ENCODE results near the gene KRT17.
"Not testable (repeated sequence)": the region's sequence is repeated elsewhere in the genome, so short reads cannot be mapped to it uniquely, and the experiment has no call there.

KRT17 gene

GRCh38 chr17:41592601-41593305, 31.6 kb downstream of the KRT17 start:
- H3K4me3 ChIP-seq (ENCODE audit: low read depth in 1 of 2, low read length in 2 of 2): no peak overlapping the region
- no peaks in the 10 kb centered on the region for H3K27me3 ChIP-seq (ENCODE audit: control insufficient read depth in 1 of 2, insufficient read depth in 2 of 2, low read length in 2 of 2)

GRCh38 chr17:41589301-41589700, 35.1 kb downstream of the KRT17 start:
- Histone ChIP-seq H3K4me3 (ENCODE audit: low read depth in 1 of 2, low read length in 2 of 2) (no peak overlapping the region), H3K36me3 (ENCODE audit: control insufficient read depth in 1 of 2, insufficient read depth in 2 of 2, low read length in 2 of 2) (no peaks in the 10 kb centered on the region), H3K27ac (ENCODE audit: low read depth, low read length) (no peak overlapping the region), H3K9me3 (ENCODE audit: control insufficient read depth in 1 of 2, low read length in 2 of 2) (no peaks in the 10 kb centered on the region), H3K27me3 (ENCODE audit: control insufficient read depth in 1 of 2, insufficient read depth in 2 of 2, low read length in 2 of 2) (no peaks in the 10 kb centered on the region), H3K9ac (ENCODE audit: low read depth in 1 of 2, low read length in 2 of 2) (no peak overlapping the region), H3K4me1 (ENCODE audit: control insufficient read depth in 1 of 2, insufficient read depth in 2 of 2, low read length in 2 of 2) (peaks cover 0 to 7% of the 10 kb centered on the region in 2 donors)

More at GRCh38 chr17:41592601-41593305, 31.6 kb downstream of the KRT17 start:
- Histone ChIP-seq H3K27ac (ENCODE audit: low read depth, low read length) (no peak overlapping the region), H3K36me3 (ENCODE audit: control insufficient read depth in 1 of 2, insufficient read depth in 2 of 2, low read length in 2 of 2) (no peaks in the 10 kb centered on the region), H3K9me3 (ENCODE audit: control insufficient read depth in 1 of 2, low read length in 2 of 2) (no peaks in the 10 kb centered on the region), H3K4me1 (ENCODE audit: control insufficient read depth in 1 of 2, insufficient read depth in 2 of 2, low read length in 2 of 2) (no peaks in the 10 kb centered on the region), H3K9ac (ENCODE audit: low read depth in 1 of 2, low read length in 2 of 2) (no peak overlapping the region)

GRCh38 chr17:41588126-41588810, 36.1 kb downstream of the KRT17 start:
- Histone ChIP-seq H3K9ac (ENCODE audit: low read depth in 1 of 2, low read length in 2 of 2) (no peak overlapping the region), H3K4me1 (ENCODE audit: control insufficient read depth in 1 of 2, insufficient read depth in 2 of 2, low read length in 2 of 2) (peaks cover 0 to 15% of the 10 kb centered on the region in 2 donors), H3K27ac (ENCODE audit: low read depth, low read length) (no peak overlapping the region), H3K27me3 (ENCODE audit: control insufficient read depth in 1 of 2, insufficient read depth in 2 of 2, low read length in 2 of 2) (no peaks in the 10 kb centered on the region), H3K36me3 (ENCODE audit: control insufficient read depth in 1 of 2, insufficient read depth in 2 of 2, low read length in 2 of 2) (no peaks in the 10 kb centered on the region), H3K4me3 (ENCODE audit: low read depth in 1 of 2, low read length in 2 of 2) (no peak overlapping the region), H3K9me3 (ENCODE audit: control insufficient read depth in 1 of 2, low read length in 2 of 2) (no peaks in the 10 kb centered on the region)

- Histone ChIP-seq H3K27ac (ENCODE audit: low read depth, low read length) (no peak within 1 kb of the TSS), H3K4me1 (ENCODE audit: control insufficient read depth in 1 of 2, insufficient read depth in 2 of 2, low read length in 2 of 2) (peaks cover 0 to 24% of the 10 kb centered on the region in 2 donors), H3K4me3 (ENCODE audit: low read depth in 1 of 2, low read length in 2 of 2) (no peak within 1 kb of the TSS), H3K9me3 (ENCODE audit: control insufficient read depth in 1 of 2, low read length in 2 of 2) (no peaks in the 10 kb centered on the region), H3K27me3 (ENCODE audit: control insufficient read depth in 1 of 2, insufficient read depth in 2 of 2, low read length in 2 of 2) (no peaks in the 10 kb centered on the region), H3K36me3 (ENCODE audit: control insufficient read depth in 1 of 2, insufficient read depth in 2 of 2, low read length in 2 of 2) (no peaks in the 10 kb centered on the region), H3K9ac (ENCODE audit: low read depth in 1 of 2, low read length in 2 of 2) (no peak within 1 kb of the TSS)
Measured at GRCh38 chr17:41586863-41587495, 37.4 kb downstream of the KRT17 start, which contains the start of gene KRT14. TSS of gene KRT14 (minus strand) at chr17:41586895. CDS start at chr17:41586834, 61 bp downstream.

- no peak overlapping the region for H3K9ac ChIP-seq (ENCODE audit: low read depth in 1 of 2, low read length in 2 of 2)
- no peaks in the 10 kb centered on the region for H3K9me3 ChIP-seq (ENCODE audit: control insufficient read depth in 1 of 2, low read length in 2 of 2)
- H3K4me3 ChIP-seq (ENCODE audit: low read depth in 1 of 2, low read length in 2 of 2): no peak overlapping the region
- no peak overlapping the region for H3K27ac ChIP-seq (ENCODE audit: low read depth, low read length)
- peaks cover 4 to 24% of the 10 kb centered on the region in 2 donors for H3K4me1 ChIP-seq (ENCODE audit: control insufficient read depth in 1 of 2, insufficient read depth in 2 of 2, low read length in 2 of 2)
- no peaks in the 10 kb centered on the region for H3K36me3 ChIP-seq (ENCODE audit: control insufficient read depth in 1 of 2, insufficient read depth in 2 of 2, low read length in 2 of 2)
- H3K27me3 ChIP-seq (ENCODE audit: control insufficient read depth in 1 of 2, insufficient read depth in 2 of 2, low read length in 2 of 2): no peaks in the 10 kb centered on the region
Measured at GRCh38 chr17:41585301-41586056, 38.9 kb downstream of the KRT17 start.

- not testable (repeated sequence) for H3K27me3 ChIP-seq (ENCODE audit: control insufficient read depth in 1 of 2, insufficient read depth in 2 of 2, low read length in 2 of 2); H3K9ac ChIP-seq (ENCODE audit: low read depth in 1 of 2, low read length in 2 of 2); H3K27ac ChIP-seq (ENCODE audit: low read depth, low read length); H3K36me3 ChIP-seq (ENCODE audit: control insufficient read depth in 1 of 2, insufficient read depth in 2 of 2, low read length in 2 of 2); H3K9me3 ChIP-seq (ENCODE audit: control insufficient read depth in 1 of 2, low read length in 2 of 2); H3K4me3 ChIP-seq (ENCODE audit: low read depth in 1 of 2, low read length in 2 of 2)
- peaks cover 8 to 30% of the 10 kb centered on the region in 2 donors for H3K4me1 ChIP-seq (ENCODE audit: control insufficient read depth in 1 of 2, insufficient read depth in 2 of 2, low read length in 2 of 2)
Measured at GRCh38 chr17:41584331-41584927, 39.9 kb downstream of the KRT17 start.

GRCh38 chr17:41583137-41584127, 40.9 kb downstream of the KRT17 start:
- Histone ChIP-seq H3K27me3 (ENCODE audit: control insufficient read depth in 1 of 2, insufficient read depth in 2 of 2, low read length in 2 of 2) (no peaks in the 10 kb centered on the region), H3K4me3 (ENCODE audit: low read depth in 1 of 2, low read length in 2 of 2) (no peak overlapping the region), H3K9me3 (ENCODE audit: control insufficient read depth in 1 of 2, low read length in 2 of 2) (no peaks in the 10 kb centered on the region), H3K36me3 (ENCODE audit: control insufficient read depth in 1 of 2, insufficient read depth in 2 of 2, low read length in 2 of 2) (no peaks in the 10 kb centered on the region), H3K27ac (ENCODE audit: low read depth, low read length) (no peak overlapping the region), H3K4me1 (ENCODE audit: control insufficient read depth in 1 of 2, insufficient read depth in 2 of 2, low read length in 2 of 2) (peaks cover 14 to 36% of the 10 kb centered on the region in 2 donors), H3K9ac (ENCODE audit: low read depth in 1 of 2, low read length in 2 of 2) (no peak overlapping the region)

- H3K9ac ChIP-seq (ENCODE audit: low read depth in 1 of 2, low read length in 2 of 2); H3K27me3 ChIP-seq (ENCODE audit: control insufficient read depth in 1 of 2, insufficient read depth in 2 of 2, low read length in 2 of 2); H3K27ac ChIP-seq (ENCODE audit: low read depth, low read length); H3K9me3 ChIP-seq (ENCODE audit: control insufficient read depth in 1 of 2, low read length in 2 of 2); H3K36me3 ChIP-seq (ENCODE audit: control insufficient read depth in 1 of 2, insufficient read depth in 2 of 2, low read length in 2 of 2); H3K4me3 ChIP-seq (ENCODE audit: low read depth in 1 of 2, low read length in 2 of 2): not testable (repeated sequence)
- peaks cover 14 to 36% of the 10 kb centered on the region in 2 donors for H3K4me1 ChIP-seq (ENCODE audit: control insufficient read depth in 1 of 2, insufficient read depth in 2 of 2, low read length in 2 of 2)
Measured at GRCh38 chr17:41582061-41582968, 42.1 kb downstream of the KRT17 start.

Data from duodenal mucosa (tissue), 2 donors.